ENCODE results near the gene MED4. TPM values are rescaled to one million over a fixed set of nuclear protein-coding genes. Genes with fewer than 3 reads are reported as not detected.
A peak's percentile ranks its signal among the peaks of the same experiment; 100 is the strongest.

MED4 gene, protein sequence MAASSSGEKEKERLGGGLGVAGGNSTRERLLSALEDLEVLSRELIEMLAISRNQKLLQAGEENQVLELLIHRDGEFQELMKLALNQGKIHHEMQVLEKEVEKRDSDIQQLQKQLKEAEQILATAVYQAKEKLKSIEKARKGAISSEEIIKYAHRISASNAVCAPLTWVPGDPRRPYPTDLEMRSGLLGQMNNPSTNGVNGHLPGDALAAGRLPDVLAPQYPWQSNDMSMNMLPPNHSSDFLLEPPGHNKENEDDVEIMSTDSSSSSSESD
- 55.6 TPM for polyA plus RNA-seq
- long read RNA-seq, donor 1, transcript MED4-201 (7 exons, 2,022 nt): major isoform, 12 of 31 reads
- long read RNA-seq, donor 1, transcript MED4-202 (7 exons, 931 nt): minor isoform, 7 of 31 reads
- long read RNA-seq, donor 1, partial matches to known transcripts: 12 of 31 reads
- long read RNA-seq, donor 1, other reads (novel, unspliced or antisense): 0 of 31 reads
- long read RNA-seq, donor 2, transcript MED4-201 (7 exons, 2,022 nt): major isoform, 37 of 81 reads
- long read RNA-seq, donor 2, transcript MED4-202 (7 exons, 931 nt): minor isoform, 13 of 81 reads
- long read RNA-seq, donor 2, partial matches to known transcripts: 31 of 81 reads
- long read RNA-seq, donor 2, other reads (novel, unspliced or antisense): 0 of 81 reads
- long read RNA-seq, donor 3: 0 reads
- long read RNA-seq, donor 4, partial matches to known transcripts: 6 of 6 reads
- long read RNA-seq, donor 4, other reads (novel, unspliced or antisense): 0 of 6 reads
- long read RNA-seq, donor 5, transcript MED4-201 (7 exons, 2,022 nt): major isoform, 17 of 27 reads
- long read RNA-seq, donor 5, partial matches to known transcripts: 8 of 27 reads
- long read RNA-seq, donor 5, other reads (novel, unspliced or antisense): 0 of 27 reads
- long read RNA-seq, donor 6, transcript MED4-201 (7 exons, 2,022 nt): major isoform, 20 of 68 reads
- long read RNA-seq, donor 6, transcript MED4-202 (7 exons, 931 nt): minor isoform, 7 of 68 reads
- long read RNA-seq, donor 6, partial matches to known transcripts: 41 of 68 reads
- long read RNA-seq, donor 6, other reads (novel, unspliced or antisense): 0 of 68 reads
- long read RNA-seq, donor 7, transcript MED4-201 (7 exons, 2,022 nt): major isoform, 10 of 38 reads
- long read RNA-seq, donor 7, partial matches to known transcripts: 26 of 38 reads
- long read RNA-seq, donor 7, other reads (novel, unspliced or antisense): 0 of 38 reads
- long read RNA-seq, donor 8, transcript MED4-201 (7 exons, 2,022 nt): major isoform, 31 of 95 reads
- long read RNA-seq, donor 8, transcript MED4-202 (7 exons, 931 nt): minor isoform, 9 of 95 reads
- long read RNA-seq, donor 8, partial matches to known transcripts: 55 of 95 reads
- long read RNA-seq, donor 8, other reads (novel, unspliced or antisense): 0 of 95 reads
- long read RNA-seq, donor 9, transcript MED4-202 (7 exons, 931 nt): minor isoform, 7 of 1,404 reads
- long read RNA-seq, donor 9, transcript MED4-201 (7 exons, 2,022 nt): major isoform, 26 of 1,404 reads
- long read RNA-seq, donor 9, partial matches to known transcripts: 1,371 of 1,404 reads
- long read RNA-seq, donor 9, other reads (novel, unspliced or antisense): 0 of 1,404 reads
- long read RNA-seq, donor 10, transcript MED4-201 (7 exons, 2,022 nt): major isoform, 24 of 65 reads
- long read RNA-seq, donor 10, transcript MED4-202 (7 exons, 931 nt): minor isoform, 6 of 65 reads
- long read RNA-seq, donor 10, partial matches to known transcripts: 35 of 65 reads
- long read RNA-seq, donor 10, other reads (novel, unspliced or antisense): 0 of 65 reads
- long read RNA-seq, donor 11, transcript MED4-202 (7 exons, 931 nt): minor isoform, 9 of 45 reads
- long read RNA-seq, donor 11, transcript MED4-201 (7 exons, 2,022 nt): major isoform, 21 of 45 reads
- long read RNA-seq, donor 11, partial matches to known transcripts: 15 of 45 reads
- long read RNA-seq, donor 11, other reads (novel, unspliced or antisense): 0 of 45 reads

DNA sequence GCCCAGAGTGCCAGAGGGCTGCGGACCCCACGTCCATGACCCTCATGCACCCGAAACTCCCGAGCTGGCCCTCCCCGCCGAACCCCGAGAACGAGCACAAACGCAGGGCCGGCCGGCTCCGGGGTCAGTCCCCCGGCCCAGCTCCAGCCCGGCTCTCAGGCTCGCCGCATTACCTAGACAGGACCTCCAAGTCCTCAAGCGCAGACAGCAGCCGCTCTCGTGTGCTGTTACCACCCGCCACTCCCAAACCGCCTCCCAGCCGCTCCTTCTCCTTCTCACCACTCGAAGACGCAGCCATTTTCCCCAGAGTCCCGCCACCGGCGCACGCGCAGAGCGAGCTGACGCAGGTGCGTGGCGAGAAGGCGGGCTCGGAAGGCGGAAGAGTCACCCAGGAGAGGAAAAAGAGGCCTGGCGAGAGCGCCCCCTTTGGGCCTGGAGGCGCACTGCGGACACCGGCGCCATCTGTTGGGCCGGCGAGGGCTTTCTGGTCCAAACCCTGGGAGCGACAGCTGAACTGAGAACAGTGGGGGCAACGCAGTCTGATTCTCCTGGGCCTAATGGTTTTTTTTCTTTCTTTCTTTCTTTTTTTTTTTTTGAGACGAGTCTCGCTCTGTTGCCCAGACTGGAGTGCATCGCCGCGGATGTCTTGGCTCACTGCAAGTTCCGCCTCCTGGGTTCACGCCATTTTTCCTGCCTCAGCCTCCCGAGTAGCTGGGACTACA is at the start of gene MED4:
Gene MED4 (minus strand): TSS at position 324 of the 722 bp plus-strand sequence. CDS start 26 bp downstream, at position 298.
- Histone ChIP-seq H3K36me3 (ENCODE audit: control insufficient read depth, insufficient read depth, low read length) (no peaks in the 10 kb centered on the region), H3K27me3 (ENCODE audit: control insufficient read depth, insufficient read depth, low read length) (no peaks in the 10 kb centered on the region), H3K4me3 (ENCODE audit: low read length) (peak within 1 kb of the TSS; percentile 99), H3K4me1 (ENCODE audit: control insufficient read depth, insufficient read depth, low read length) (no peaks in the 10 kb centered on the region), H3K27ac (ENCODE audit: low read length) (peak within 1 kb of the TSS; percentile 47), H3K9me3 (ENCODE audit: control insufficient read depth, low read depth, low read length) (peaks cover 5% of the 10 kb centered on the region)
- 0% methylated on average over 1 of the region's 54 CpGs for WGBS (ENCODE audit: insufficient coverage, low lambda C conversion rate)
- peak; percentile 94 to 96 for DNase-seq

DNA sequence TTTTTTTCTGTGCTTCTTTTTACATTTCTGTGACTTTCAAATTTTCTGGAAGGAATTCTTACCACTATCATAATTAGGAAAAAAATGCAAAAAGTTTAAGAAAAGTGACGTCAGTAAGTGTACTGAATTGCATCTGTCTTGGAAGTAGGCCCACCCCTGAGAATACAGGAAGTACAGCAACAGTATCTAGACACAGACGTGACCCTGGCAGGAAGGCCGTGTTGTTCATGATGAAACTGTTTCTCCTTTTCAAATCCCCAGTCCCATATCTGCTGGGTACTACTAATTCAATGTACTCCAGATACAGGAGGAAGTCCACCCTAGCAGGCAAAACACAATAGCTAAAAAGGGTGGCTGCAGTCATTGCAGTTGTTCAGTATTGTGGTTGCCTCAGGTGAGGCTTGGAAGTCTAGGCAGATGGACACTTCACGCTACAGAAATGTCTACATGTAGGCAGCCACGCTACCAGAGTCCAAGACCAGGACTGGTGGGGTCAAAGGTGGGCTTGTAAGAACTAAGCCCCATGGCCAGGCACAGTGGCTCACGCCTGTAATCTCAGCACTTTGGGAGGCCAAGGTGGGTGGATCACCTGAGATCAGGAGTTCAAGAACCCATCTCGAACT is 49.6 kb upstream of the MED4 start:
- Histone ChIP-seq H3K9me3 (ENCODE audit: control insufficient read depth, low read depth, low read length) (no peaks in the 10 kb centered on the region), H3K36me3 (ENCODE audit: control insufficient read depth, insufficient read depth, low read length) (no peaks in the 10 kb centered on the region), H3K4me1 (ENCODE audit: control insufficient read depth, insufficient read depth, low read length) (no peaks in the 10 kb centered on the region), H3K27me3 (ENCODE audit: control insufficient read depth, insufficient read depth, low read length) (no peaks in the 10 kb centered on the region), H3K27ac (ENCODE audit: low read length) (peak overlapping the region; percentile 35), H3K4me3 (ENCODE audit: low read length) (no peak overlapping the region)
- WGBS (ENCODE audit: insufficient coverage, low lambda C conversion rate): 100% methylated on average over 1 of the region's 7 CpGs
- peak; percentile 11 to 14 for DNase-seq

DNA sequence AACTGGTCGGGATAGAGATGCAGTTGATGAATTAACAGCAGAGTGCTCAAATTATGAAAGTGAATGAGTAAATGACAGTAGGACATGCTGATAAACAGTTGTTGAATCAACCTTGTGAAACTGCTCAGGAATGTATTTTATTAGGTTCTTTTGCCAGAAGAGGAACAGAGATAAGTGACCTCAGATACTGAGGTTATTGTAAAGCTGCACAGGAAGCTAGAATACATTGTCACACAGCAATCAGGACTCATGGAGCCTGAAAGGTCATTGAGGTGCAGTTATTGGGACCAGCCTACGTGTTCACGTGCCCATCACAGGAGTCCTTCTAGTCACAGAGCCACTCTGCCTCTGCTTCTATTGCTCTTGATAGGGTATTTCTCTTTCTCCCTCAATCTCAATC is 47.5 kb upstream of the MED4 start:
- WGBS (ENCODE audit: insufficient coverage, low lambda C conversion rate): no CpG with 5 or more reads among the region's 3 CpGs
- H3K4me1 ChIP-seq (ENCODE audit: control insufficient read depth, insufficient read depth, low read length): no peaks in the 10 kb centered on the region
- no peaks in the 10 kb centered on the region for H3K9me3 ChIP-seq (ENCODE audit: control insufficient read depth, low read depth, low read length)
- no peak overlapping the region for H3K4me3 ChIP-seq (ENCODE audit: low read length)
- H3K27me3 ChIP-seq (ENCODE audit: control insufficient read depth, insufficient read depth, low read length): no peaks in the 10 kb centered on the region
- no peaks in the 10 kb centered on the region for H3K36me3 ChIP-seq (ENCODE audit: control insufficient read depth, insufficient read depth, low read length)
- no peak overlapping the region for H3K27ac ChIP-seq (ENCODE audit: low read length)
- DNase-seq: peak; percentile 31 to 49

DNA sequence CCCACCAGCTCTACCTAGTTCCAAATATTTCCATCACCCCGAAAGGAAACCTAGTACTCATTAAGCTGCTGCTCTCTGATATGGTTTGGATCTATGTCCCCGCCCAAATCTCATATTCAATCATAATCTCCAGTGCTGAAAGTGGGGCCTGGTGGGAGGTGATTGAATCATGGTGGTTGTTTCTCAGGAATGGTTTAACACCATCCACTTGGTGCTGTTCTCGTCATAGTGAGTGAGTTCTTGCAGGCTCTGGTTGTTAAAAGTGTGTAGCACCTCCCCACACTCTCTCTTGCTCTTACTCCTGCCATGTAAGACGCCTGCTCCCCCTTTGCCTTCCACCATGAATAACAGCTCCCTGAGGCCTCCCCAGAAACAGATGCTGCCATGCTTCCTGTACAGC is 43.4 kb upstream of the MED4 start:
- no peaks in the 10 kb centered on the region for H3K27me3 ChIP-seq (ENCODE audit: control insufficient read depth, insufficient read depth, low read length)
- H3K9me3 ChIP-seq (ENCODE audit: control insufficient read depth, low read depth, low read length): no peaks in the 10 kb centered on the region
- WGBS (ENCODE audit: insufficient coverage, low lambda C conversion rate): no CpG with 5 or more reads among the region's 4 CpGs
- no peak overlapping the region for H3K4me3 ChIP-seq (ENCODE audit: low read length)
- H3K4me1 ChIP-seq (ENCODE audit: control insufficient read depth, insufficient read depth, low read length): no peaks in the 10 kb centered on the region
- no peak for DNase-seq
- no peak overlapping the region for H3K27ac ChIP-seq (ENCODE audit: low read length)
- no peaks in the 10 kb centered on the region for H3K36me3 ChIP-seq (ENCODE audit: control insufficient read depth, insufficient read depth, low read length)

DNA sequence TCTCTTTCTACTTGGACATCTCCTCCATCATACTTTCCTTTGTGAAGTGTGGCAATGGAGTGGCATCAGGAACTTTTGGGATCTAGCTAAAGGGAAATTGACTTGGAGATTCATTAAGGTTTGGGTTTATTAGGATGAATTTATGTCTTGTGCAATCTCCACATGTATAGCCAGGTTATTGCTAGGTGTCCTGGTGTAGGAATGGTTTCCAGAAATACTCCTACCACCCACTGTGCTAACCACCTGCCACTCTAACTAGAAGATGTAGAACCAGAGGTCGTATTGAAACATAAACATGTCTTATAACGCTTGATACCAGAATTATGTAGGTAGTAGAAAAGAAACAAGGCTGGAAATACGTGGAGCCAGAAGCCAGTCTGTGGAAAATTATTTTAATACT is 38.1 kb upstream of the MED4 start:
- Histone ChIP-seq H3K9me3 (ENCODE audit: control insufficient read depth, low read depth, low read length) (no peaks in the 10 kb centered on the region), H3K36me3 (ENCODE audit: control insufficient read depth, insufficient read depth, low read length) (no peaks in the 10 kb centered on the region), H3K4me1 (ENCODE audit: control insufficient read depth, insufficient read depth, low read length) (no peaks in the 10 kb centered on the region), H3K27me3 (ENCODE audit: control insufficient read depth, insufficient read depth, low read length) (no peaks in the 10 kb centered on the region), H3K27ac (ENCODE audit: low read length) (no peak overlapping the region), H3K4me3 (ENCODE audit: low read length) (no peak overlapping the region)
- no peak for DNase-seq
- 100% methylated on average over 2 of the region's 3 CpGs for WGBS (ENCODE audit: insufficient coverage, low lambda C conversion rate)

DNA sequence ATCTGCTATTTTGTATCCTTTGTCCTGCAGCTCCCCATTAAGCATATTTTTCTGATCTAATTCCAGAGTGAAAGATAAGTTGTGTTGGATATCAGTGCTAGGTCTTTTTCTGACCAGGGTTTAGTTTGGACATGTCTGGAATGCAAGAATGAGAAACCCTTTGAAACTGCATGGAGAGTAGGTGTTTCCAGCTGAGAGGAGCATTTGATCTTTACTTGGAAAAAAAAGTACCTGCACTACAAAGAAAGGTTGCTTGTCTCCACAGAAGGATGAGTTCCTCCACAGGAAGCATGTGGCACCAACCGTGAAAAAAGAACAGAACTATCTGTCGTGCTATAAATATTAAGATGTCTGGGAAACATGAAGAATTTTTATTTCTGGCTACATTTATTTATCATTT is 36.6 kb upstream of the MED4 start:
- WGBS (ENCODE audit: insufficient coverage, low lambda C conversion rate): no CpG with 5 or more reads among the region's 2 CpGs
- Histone ChIP-seq H3K27ac (ENCODE audit: low read length) (no peak overlapping the region), H3K9me3 (ENCODE audit: control insufficient read depth, low read depth, low read length) (no peaks in the 10 kb centered on the region), H3K4me3 (ENCODE audit: low read length) (no peak overlapping the region), H3K4me1 (ENCODE audit: control insufficient read depth, insufficient read depth, low read length) (peaks cover 10% of the 10 kb centered on the region), H3K27me3 (ENCODE audit: control insufficient read depth, insufficient read depth, low read length) (no peaks in the 10 kb centered on the region), H3K36me3 (ENCODE audit: control insufficient read depth, insufficient read depth, low read length) (no peaks in the 10 kb centered on the region)
- DNase-seq: no peak

DNA sequence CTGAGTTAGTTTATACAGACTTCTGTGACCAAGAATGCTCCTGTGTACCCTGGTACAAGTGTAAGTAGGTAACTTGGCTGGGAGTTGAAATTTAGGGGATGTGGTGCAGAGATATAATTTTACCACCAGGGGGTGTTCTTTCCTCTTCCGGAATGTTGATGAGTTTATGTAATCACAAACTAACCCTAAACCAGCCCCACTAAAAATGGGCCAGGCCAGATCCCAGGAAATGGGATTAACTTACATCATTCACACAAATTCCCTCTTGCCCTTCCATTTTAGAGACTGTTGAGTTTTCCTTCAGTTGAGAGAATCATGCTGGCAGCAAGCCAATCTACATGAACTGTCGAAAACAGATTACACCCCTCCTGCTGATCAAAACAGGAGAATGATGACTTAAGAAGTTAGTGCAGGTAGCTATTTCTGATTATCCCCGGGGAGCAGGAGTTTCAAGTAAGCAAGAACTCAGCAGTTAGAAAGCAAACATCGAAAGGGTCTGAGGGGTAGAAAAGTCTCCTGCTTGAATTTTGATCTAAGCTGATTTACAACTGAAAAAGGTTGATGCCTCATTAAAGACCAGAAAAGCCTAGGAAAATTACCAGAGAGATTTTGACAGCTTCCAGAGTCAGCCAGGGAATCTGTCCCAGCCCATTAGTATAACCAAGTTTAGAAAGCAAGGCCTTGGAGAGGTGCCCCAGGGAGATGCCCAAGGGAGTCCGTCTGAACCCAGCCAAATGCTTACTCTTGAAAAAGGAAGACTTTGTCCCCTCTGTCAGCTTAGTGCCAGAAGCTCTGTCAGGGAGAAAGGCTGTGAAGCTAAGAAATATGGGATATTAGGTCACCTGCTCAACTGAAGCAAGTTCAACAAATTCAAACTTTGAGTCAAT is 32.3 kb upstream of the MED4 start:
- no peaks in the 10 kb centered on the region for H3K27me3 ChIP-seq (ENCODE audit: control insufficient read depth, insufficient read depth, low read length)
- H3K4me3 ChIP-seq (ENCODE audit: low read length): no peak overlapping the region
- H3K27ac ChIP-seq (ENCODE audit: low read length): peak overlapping the region; percentile 5
- H3K9me3 ChIP-seq (ENCODE audit: control insufficient read depth, low read depth, low read length): no peaks in the 10 kb centered on the region
- DNase-seq: peak; percentile 43 to 70
- peaks cover 10% of the 10 kb centered on the region for H3K4me1 ChIP-seq (ENCODE audit: control insufficient read depth, insufficient read depth, low read length)
- 20% methylated on average over 1 of the region's 5 CpGs for WGBS (ENCODE audit: insufficient coverage, low lambda C conversion rate)
- no peaks in the 10 kb centered on the region for H3K36me3 ChIP-seq (ENCODE audit: control insufficient read depth, insufficient read depth, low read length)

DNA sequence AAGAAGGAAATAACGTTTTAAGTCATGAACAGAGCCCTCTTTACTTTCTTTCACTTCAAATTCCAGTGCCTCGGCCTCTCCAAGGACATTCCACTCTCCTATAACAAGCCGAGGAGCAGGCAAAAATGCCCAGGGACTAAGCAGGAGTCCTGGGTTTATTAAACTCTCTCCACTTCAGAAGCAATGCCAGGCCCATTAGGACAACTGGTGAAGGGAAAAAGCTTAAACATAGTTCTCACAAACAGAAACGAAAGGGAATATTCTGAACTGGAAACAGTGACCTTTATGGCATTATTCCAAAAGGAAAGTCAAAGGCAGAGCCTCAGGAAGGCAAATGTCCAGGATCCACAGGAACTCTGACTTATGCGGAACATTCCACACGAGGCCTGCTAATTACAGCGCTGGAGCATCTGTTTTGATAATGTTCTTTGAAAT is 30.9 kb upstream of the MED4 start:
- no peak overlapping the region for H3K4me3 ChIP-seq (ENCODE audit: low read length)

More for the DNA sequence above, 30.9 kb upstream of the MED4 start:
- Histone ChIP-seq H3K27me3 (ENCODE audit: control insufficient read depth, insufficient read depth, low read length) (no peaks in the 10 kb centered on the region), H3K9me3 (ENCODE audit: control insufficient read depth, low read depth, low read length) (no peaks in the 10 kb centered on the region), H3K4me1 (ENCODE audit: control insufficient read depth, insufficient read depth, low read length) (peaks cover 10% of the 10 kb centered on the region), H3K36me3 (ENCODE audit: control insufficient read depth, insufficient read depth, low read length) (no peaks in the 10 kb centered on the region), H3K27ac (ENCODE audit: low read length) (no peak overlapping the region)
- no CpG with 5 or more reads among the region's 7 CpGs for WGBS (ENCODE audit: insufficient coverage, low lambda C conversion rate)
- DNase-seq: peak in 1 of 2 donors; percentile 20

Data from large intestine (tissue), 12 donors.